Measurements from ENCODE around the gene SNORC.

DNA sequence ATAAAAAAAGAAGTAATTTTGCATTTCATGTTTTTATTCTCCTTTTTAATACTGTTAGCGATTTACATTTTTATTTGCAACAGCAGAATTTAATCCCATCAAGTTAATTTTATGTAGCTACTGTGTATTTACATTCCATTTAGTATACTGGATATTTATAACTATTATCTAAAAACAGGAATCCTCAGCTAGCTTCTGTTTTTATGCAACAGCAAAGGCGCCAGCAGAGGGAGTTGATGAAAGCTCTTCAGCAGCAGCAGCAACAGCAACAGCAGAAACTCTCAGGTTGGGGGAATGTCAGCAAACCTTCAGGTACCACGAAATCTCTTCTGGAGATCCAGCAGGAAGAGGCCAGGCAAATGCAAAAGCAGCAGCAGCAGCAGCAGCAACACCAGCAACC, 26.2 kb upstream of the SNORC start:
- TF ChIP-seq, protein P1, sequence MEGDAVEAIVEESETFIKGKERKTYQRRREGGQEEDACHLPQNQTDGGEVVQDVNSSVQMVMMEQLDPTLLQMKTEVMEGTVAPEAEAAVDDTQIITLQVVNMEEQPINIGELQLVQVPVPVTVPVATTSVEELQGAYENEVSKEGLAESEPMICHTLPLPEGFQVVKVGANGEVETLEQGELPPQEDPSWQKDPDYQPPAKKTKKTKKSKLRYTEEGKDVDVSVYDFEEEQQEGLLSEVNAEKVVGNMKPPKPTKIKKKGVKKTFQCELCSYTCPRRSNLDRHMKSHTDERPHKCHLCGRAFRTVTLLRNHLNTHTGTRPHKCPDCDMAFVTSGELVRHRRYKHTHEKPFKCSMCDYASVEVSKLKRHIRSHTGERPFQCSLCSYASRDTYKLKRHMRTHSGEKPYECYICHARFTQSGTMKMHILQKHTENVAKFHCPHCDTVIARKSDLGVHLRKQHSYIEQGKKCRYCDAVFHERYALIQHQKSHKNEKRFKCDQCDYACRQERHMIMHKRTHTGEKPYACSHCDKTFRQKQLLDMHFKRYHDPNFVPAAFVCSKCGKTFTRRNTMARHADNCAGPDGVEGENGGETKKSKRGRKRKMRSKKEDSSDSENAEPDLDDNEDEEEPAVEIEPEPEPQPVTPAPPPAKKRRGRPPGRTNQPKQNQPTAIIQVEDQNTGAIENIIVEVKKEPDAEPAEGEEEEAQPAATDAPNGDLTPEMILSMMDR (IDR thresholded peaks at IDR 0.05), result no peak
- TF ChIP-seq EZH2 (IDR thresholded peaks at IDR 0.05; ENCODE audit: borderline replicate concordance, insufficient read depth, low read depth, low read length, poor library complexity, severe bottlenecking), result no peak
